Liver (tissue), 9 donors: ENCODE data around the gene ABL1. TPM values are rescaled to one million over a fixed set of nuclear protein-coding genes. Genes with fewer than 3 reads are reported as not detected.

ENCODE experiments used
- DNase-seq: peaks from one replicate; pipeline ENCODE4 v3.0.0-alpha.2; 2017; ENCODE audit warnings: low spot score
- H3K27ac ChIP-seq, 2 donors: one replicate each; pipeline ENCODE4 v1.7.0; 2013; ENCODE audit warnings: inconsistent platforms in 2 of 2, low read length in 2 of 2, control low read depth in 1 of 2, low read depth in 1 of 2, mild to moderate bottlenecking in 1 of 2
- H3K27me3 ChIP-seq, 4 donors: one replicate each; pipeline versions ENCODE4 v1.6.1 to v1.7.0; 2013; ENCODE audit warnings: low read length in 3 of 4, inconsistent platforms in 1 of 4, mild to moderate bottlenecking in 1 of 4, moderate library complexity in 1 of 4; ENCODE audit not compliant: control insufficient read depth in 4 of 4, insufficient read depth in 4 of 4
- H3K36me3 ChIP-seq, 4 donors: one replicate each; pipeline versions ENCODE4 v1.6.1 to v1.7.0; 2013; ENCODE audit warnings: low read length in 3 of 4, mild to moderate bottlenecking in 3 of 4, low read depth in 1 of 4, moderate library complexity in 1 of 4; ENCODE audit not compliant: control insufficient read depth in 4 of 4, insufficient read depth in 3 of 4
- H3K4me1 ChIP-seq, 4 donors: one replicate each; pipeline versions ENCODE4 v1.6.1 to v1.7.0; 2013; ENCODE audit warnings: low read length in 3 of 4, mild to moderate bottlenecking in 3 of 4, moderate library complexity in 1 of 4; ENCODE audit not compliant: control insufficient read depth in 4 of 4, insufficient read depth in 4 of 4
- H3K4me3 ChIP-seq, 3 donors: one replicate each; pipeline versions ENCODE4 v1.6.1 to v1.7.0; 2013; ENCODE audit warnings: low read length in 3 of 3, control low read depth in 1 of 3, low read depth in 1 of 3, mild to moderate bottlenecking in 1 of 3
- H3K9ac ChIP-seq, 2 donors: one replicate each; pipeline ENCODE4 v1.7.0; 2013; ENCODE audit warnings: low read length in 2 of 2, mild to moderate bottlenecking in 2 of 2, moderate library complexity in 2 of 2, control low read depth in 1 of 2, low read depth in 1 of 2
- H3K9me3 ChIP-seq, 4 donors: one replicate each; pipeline versions ENCODE4 v1.6.1 to v1.7.0; 2013; ENCODE audit warnings: low read length in 3 of 4; ENCODE audit not compliant: control insufficient read depth in 4 of 4
- EGR1 ChIP-seq, 2 donors: IDR thresholded peaks; 2 replicates each; pipeline ENCODE4 v1.6.1; 2016 to 2018; ENCODE audit warnings: antibody characterized with exemption in 2 of 2, low read depth in 2 of 2
- FOXA1 ChIP-seq: IDR thresholded peaks from 2 replicates; pipeline ENCODE4 v1.6.1; 2016; ENCODE audit warnings: antibody characterized with exemption
- FOXA2 ChIP-seq: IDR thresholded peaks from 2 replicates; pipeline ENCODE4 v1.6.1; 2016; ENCODE audit warnings: antibody characterized with exemption
- GABPA ChIP-seq, 2 donors: IDR thresholded peaks in 1 of 2; conservative IDR thresholded peaks in 1 of 2; 2 replicates each; pipeline ENCODE4 v1.6.1; 2016; ENCODE audit warnings: antibody characterized with exemption in 2 of 2, mild to moderate bottlenecking in 1 of 2, moderate library complexity in 1 of 2
- HNF4A ChIP-seq, 2 donors: conservative IDR thresholded peaks; 2 replicates each; pipeline ENCODE4 v1.6.1; 2016; ENCODE audit warnings: antibody characterized with exemption in 2 of 2, mild to moderate bottlenecking in 2 of 2
- HNF4G ChIP-seq: IDR thresholded peaks from 2 replicates; pipeline ENCODE4 v1.6.1; 2016; ENCODE audit warnings: antibody characterized with exemption
- JUND ChIP-seq, 2 donors: IDR thresholded peaks; 2 replicates each; pipeline ENCODE4 v1.6.1; 2016; ENCODE audit warnings: antibody characterized with exemption in 2 of 2
- NR2F2 ChIP-seq: IDR thresholded peaks from 2 replicates; pipeline ENCODE4 v1.6.1; 2016; ENCODE audit warnings: antibody characterized with exemption
- RAD21 ChIP-seq, 2 donors: IDR thresholded peaks; 2 replicates each; pipeline ENCODE4 v1.6.1; 2016; ENCODE audit warnings: antibody characterized with exemption in 2 of 2, mild to moderate bottlenecking in 2 of 2
- RXRA ChIP-seq, 2 donors: IDR thresholded peaks; 2 replicates each; pipeline ENCODE4 v1.6.1; 2017 to 2018; ENCODE audit warnings: antibody characterized with exemption in 2 of 2, mild to moderate bottlenecking in 1 of 2
- SP1 ChIP-seq: IDR thresholded peaks from 2 replicates; pipeline ENCODE4 v1.6.1; 2018; ENCODE audit warnings: antibody characterized with exemption, mild to moderate bottlenecking
- WGBS: extraction: QIAGEN DNeasy Blood & Tissue Kit; methylation state at CpG from one replicate; pipeline ENCODE4 v1.1.7; 2013; 5-methylcytosine and 5-hydroxymethylcytosine counted together
- polyA plus RNA-seq, 2 donors: library from polyadenylated mRNA; stranded (reverse) in 1 of 2; unstranded in 1 of 2; fragments of 200-250 nt in 1 of 2; fragments of >200 nt in 1 of 2; fragmentation: Nextera tagmentation in 1 of 2; extraction: Ambion mirVana in 1 of 2; gene quantifications; one replicate each; pipeline versions ENCODE4 v1.2.1 to v1.2.3, GENCODE V29; 2013 to 2015
- total RNA-seq, 2 donors: library from RNA; depleted of rRNA; stranded (reverse); fragments of >200 nt; gene quantifications; one replicate each; pipeline ENCODE4 v1.2.3, GENCODE V29; 2014
- TF ChIP-seq, protein P1 (sequence below): IDR thresholded peaks from 2 replicates; pipeline ENCODE4 v1.6.1; 2016; ENCODE audit warnings: antibody characterized with exemption
- TF ChIP-seq, protein P2 (sequence below): IDR thresholded peaks from 2 replicates; pipeline ENCODE4 v1.6.1; 2016; ENCODE audit warnings: antibody characterized with exemption
- donor health status: healthy.
- donor health status: healthy.
- donor health status: healthy.
- donor health status: healthy.
- donor health status: healthy.

Gene ABL1
- total and polyA plus RNA-seq, 4 donors = 4.2 to 14.2 (median 10.9) TPM

DNA sequence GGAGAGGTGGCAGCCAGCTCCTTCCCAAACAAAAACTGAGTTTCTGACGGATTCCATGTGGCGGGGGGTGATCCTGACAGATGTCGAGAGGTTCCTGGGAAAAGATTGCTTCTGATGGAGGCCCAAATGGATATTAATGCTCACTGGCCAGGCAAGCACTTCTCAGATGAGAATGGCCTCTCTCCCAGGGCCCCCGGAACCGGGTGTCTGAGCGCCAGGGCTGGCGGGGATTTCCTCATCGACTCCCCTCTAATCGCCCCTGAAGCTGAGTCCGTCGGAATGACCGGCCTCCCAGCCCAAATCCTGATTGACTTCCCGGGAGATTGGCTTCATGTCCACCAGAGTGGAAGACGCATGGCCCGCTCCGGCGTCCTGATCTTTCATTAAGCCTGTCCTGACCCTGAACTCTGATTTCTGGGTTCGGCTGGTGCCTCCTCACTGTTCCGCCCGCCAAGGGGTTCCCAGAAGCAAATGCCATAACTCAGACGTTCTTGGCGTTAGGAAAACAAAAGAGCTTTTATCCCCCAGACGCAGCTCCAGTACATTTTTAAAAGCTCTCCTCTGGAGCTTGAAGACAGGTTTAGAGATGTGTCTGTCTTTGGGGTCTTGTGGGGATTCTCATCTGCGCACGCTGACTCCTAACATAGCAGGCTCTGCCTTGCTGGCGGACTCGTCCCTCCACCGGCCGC lies 86.4 kb downstream of the ABL1 start:
- no peak overlapping the region for H3K9ac ChIP-seq
- H3K27ac ChIP-seq = no peak overlapping the region
- WGBS = 70% methylated on average over 29 of the region's 29 CpGs
- H3K27me3 ChIP-seq = peaks cover 0 to 3% (median 0%) of the 10 kb centered on the region in 4 donors
- TF ChIP-seq HNF4A (conservative IDR thresholded peaks at IDR 0.05) = no peak
- no peak for TF ChIP-seq EGR1 (IDR thresholded peaks at IDR 0.05; ENCODE audit: low read depth in 2 of 2)
- no peak overlapping the region for H3K4me3 ChIP-seq
- no peak for DNase-seq
- no peaks in the 10 kb centered on the region for H3K4me1 ChIP-seq
- no peaks in the 10 kb centered on the region for H3K9me3 ChIP-seq
- H3K36me3 ChIP-seq = no peaks in the 10 kb centered on the region

DNA sequence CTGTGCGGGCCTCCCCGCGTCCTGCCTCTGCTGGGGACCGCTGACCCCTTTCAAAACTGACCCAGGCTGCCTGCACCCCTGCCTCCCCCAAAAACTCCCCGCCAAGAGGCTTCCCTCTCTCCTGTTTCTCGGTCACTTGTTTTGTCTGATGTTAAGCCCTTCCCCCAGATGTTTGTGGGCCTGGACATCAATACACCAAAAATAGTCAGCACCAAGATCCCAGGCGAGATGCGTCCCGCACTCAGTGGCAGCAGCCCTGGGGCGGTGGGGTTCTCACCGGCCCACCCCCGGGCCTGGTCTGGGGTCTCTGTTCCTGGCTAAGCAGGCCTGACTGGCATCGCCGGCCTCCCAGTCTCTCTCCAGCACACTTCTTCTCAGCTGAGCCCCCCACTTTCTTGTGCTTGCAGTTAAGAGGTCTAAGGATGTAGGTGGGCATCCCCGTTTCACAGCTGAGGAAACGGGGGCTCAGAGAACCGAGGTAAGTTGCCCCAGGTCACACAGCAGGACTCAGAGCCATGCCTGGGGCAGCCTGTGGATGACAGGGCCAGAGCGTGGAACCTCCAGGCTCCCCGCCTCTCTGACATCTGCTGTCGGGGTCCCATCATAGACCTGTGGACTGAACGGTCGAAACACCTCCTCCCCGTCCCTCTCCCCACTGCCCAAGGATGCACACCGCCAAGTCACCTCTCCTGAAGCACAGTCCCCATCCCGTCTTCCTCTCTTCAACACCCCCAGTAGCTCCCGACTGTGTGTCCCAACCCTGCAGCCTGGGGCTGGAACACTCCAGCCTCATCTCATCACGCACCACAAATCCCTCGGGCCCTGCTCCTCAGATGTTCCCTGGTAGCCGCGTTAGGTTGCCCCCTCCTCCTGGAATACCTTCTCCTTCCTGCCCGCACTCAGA lies 87.2 kb downstream of the ABL1 start:
- WGBS = 80% methylated on average over 31 of the region's 31 CpGs
- H3K27me3 ChIP-seq = peaks cover 0 to 3% (median 0%) of the 10 kb centered on the region in 4 donors

DNA sequence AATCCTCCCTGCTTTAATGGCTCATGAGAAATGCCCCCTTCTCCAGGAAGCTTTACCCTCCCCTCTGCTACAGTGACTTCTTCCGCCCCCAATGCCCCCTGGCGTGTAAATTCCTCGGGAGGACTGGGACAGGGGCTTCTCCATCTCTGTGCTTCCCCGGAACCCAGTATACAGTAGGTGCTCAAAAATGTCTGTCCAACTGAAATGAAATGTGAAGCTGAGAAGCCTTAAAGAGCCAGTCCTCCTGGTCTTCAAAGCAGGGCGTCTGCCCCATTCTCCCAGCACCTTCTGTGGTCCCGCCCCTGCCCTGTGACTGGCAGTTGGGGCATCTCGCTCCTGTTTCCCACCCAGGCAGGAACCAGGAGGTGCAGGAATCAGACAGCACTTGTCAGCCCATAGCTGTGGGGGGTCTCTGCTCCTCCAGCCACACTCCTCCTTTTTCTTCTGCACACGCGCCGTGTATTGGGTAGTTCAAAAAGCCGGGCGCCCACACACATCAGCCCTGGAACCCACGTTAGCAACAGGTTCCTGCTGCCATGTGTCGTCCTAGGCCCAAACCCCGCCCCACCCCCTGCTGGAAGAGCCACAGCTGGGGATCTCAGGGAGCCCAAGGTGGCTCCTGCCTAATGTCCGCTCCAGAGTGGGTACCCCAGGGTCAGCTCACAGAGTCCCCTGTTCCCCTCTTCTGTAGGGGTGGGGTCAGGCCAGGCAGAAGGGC lies 88.0 kb downstream of the ABL1 start:
- TF ChIP-seq HNF4A (conservative IDR thresholded peaks at IDR 0.05) (no peak), EGR1 (IDR thresholded peaks at IDR 0.05; ENCODE audit: low read depth in 2 of 2) (no peak), FOXA1 (no peak), GABPA (IDR thresholded peaks at IDR 0.05 in 1 of 2, conservative IDR thresholded peaks at IDR 0.05 in 1 of 2) (no peak), FOXA2 (no peak), SP1 (no peak), HNF4G (no peak), JUND (IDR thresholded peaks at IDR 0.05) (no peak), NR2F2 (no peak)
- TF ChIP-seq, protein P1, sequence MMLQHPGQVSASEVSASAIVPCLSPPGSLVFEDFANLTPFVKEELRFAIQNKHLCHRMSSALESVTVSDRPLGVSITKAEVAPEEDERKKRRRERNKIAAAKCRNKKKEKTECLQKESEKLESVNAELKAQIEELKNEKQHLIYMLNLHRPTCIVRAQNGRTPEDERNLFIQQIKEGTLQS = no peak
- TF ChIP-seq, protein P2, sequence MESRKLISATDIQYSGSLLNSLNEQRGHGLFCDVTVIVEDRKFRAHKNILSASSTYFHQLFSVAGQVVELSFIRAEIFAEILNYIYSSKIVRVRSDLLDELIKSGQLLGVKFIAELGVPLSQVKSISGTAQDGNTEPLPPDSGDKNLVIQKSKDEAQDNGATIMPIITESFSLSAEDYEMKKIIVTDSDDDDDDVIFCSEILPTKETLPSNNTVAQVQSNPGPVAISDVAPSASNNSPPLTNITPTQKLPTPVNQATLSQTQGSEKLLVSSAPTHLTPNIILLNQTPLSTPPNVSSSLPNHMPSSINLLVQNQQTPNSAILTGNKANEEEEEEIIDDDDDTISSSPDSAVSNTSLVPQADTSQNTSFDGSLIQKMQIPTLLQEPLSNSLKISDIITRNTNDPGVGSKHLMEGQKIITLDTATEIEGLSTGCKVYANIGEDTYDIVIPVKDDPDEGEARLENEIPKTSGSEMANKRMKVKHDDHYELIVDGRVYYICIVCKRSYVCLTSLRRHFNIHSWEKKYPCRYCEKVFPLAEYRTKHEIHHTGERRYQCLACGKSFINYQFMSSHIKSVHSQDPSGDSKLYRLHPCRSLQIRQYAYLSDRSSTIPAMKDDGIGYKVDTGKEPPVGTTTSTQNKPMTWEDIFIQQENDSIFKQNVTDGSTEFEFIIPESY = no peak
- no peak overlapping the region for H3K4me3 ChIP-seq
- H3K9ac ChIP-seq = no peak overlapping the region
- H3K9me3 ChIP-seq = no peaks in the 10 kb centered on the region
- H3K27ac ChIP-seq = no peak overlapping the region
- H3K36me3 ChIP-seq = no peaks in the 10 kb centered on the region
- no peaks in the 10 kb centered on the region for H3K4me1 ChIP-seq
- WGBS = 78% methylated on average over 16 of the region's 16 CpGs
- DNase-seq = no peak
- H3K27me3 ChIP-seq = peaks cover 0 to 3% (median 0%) of the 10 kb centered on the region in 4 donors

More for the DNA sequence above, 87.2 kb downstream of the ABL1 start:
- Histone ChIP-seq H3K27ac (no peak overlapping the region), H3K9ac (no peak overlapping the region), H3K4me3 (no peak overlapping the region), H3K9me3 (no peaks in the 10 kb centered on the region), H3K36me3 (no peaks in the 10 kb centered on the region), H3K4me1 (no peaks in the 10 kb centered on the region)
- no peak for DNase-seq
- TF ChIP-seq FOXA1 (no peak), NR2F2 (no peak), JUND (IDR thresholded peaks at IDR 0.05) (no peak), RAD21 (IDR thresholded peaks at IDR 0.05) (no peak), RXRA (IDR thresholded peaks at IDR 0.05) (no peak), FOXA2 (no peak), HNF4G (no peak)
- TF ChIP-seq, protein P1 = no peak
